Lung microvascular endothelial cell (primary cell): ENCODE measurements around the gene GALNT11. TPM values are rescaled to one million over a fixed set of nuclear protein-coding genes. Genes with fewer than 3 reads are reported as not detected.

Experiments used
- DNase-seq, 2 donors: peaks; one replicate each; pipeline versions ENCODE4 v3.0.0 to v3.0.0-alpha.2; 2010; ENCODE audit warnings: low read depth in 2 of 2
- total RNA-seq: library from RNA; depleted of rRNA; stranded (reverse); fragments of >200 nt; gene quantifications from 2 replicates; pipeline ENCODE4 v1.2.1, GENCODE V29; 2014

GALNT11 gene
- total RNA-seq, 1 donor from 2014 or later = 39.3 TPM

DNA sequence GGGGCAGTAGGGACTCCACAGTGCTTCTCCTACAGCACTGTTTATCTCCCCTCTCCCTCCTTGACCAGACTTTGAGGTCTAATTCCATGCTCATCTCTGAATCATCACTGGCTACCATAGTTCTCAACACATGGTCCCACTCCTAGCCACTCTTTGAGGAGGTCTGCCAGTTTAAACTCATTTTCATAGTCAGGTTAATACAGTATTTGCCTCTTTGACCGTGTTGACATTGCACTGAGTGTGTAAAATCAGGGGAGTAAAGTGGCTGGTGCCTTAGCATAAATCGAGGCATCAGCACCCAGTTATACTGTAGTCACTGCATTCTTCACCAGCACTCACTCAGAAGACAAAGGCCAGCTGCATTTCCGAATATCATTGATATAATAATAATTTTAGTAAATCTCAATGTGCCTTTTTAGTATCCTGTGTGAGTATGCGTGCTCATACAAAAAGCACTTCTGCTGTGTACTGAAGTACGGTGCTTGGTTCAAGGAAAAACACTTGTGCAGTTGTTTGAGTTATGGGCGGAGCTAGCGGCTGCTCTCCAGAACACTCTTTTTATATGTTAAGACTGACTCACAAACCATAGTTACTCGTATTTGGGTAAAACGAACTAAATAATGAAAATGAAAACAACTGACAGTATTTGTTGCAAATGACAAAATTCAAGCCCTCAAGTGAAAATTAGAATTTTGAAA lies 89.7 kb downstream of the GALNT11 start:
- no peak for DNase-seq

DNA sequence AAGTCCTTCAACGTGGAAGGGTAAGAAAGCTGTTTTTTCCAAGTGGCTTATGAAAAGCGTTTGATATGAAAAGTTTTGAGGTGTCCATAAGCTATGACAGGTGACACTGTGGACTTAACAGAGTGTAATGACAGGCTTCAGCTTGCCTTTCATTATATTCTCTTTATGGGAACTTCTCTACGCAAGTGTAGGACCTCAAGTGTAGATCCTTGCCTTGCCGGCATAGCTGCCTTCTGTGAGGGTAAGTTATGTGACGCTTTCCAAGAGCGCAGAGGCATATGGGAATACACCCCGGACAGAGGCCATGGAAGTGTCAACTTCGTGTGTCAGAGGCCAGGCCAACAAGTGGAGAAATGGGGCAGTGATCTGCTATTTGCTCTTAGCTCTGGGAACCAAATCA lies 91.9 kb downstream of the GALNT11 start:
- no peak for DNase-seq

DNA sequence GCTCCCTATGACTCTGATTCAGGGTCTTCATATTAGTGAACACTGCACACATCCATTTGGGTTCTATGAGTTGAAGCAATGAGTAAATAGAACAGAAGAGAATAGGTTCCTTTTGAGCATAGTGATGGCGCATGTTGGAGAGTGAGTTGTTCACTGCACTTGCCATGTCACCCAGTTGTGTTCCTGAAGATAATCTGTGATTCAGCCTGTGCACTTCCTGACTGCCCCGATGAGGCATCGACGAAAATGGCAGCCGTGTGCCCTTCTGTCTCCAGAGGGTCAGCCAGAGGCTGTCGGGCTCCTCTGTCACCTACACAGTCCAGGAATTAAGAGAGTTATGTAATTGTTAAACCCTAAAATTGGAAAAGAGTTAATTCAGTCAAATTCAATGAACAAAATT lies 94.7 kb downstream of the GALNT11 start:
- DNase-seq = peak; percentile 50 to 81

DNA sequence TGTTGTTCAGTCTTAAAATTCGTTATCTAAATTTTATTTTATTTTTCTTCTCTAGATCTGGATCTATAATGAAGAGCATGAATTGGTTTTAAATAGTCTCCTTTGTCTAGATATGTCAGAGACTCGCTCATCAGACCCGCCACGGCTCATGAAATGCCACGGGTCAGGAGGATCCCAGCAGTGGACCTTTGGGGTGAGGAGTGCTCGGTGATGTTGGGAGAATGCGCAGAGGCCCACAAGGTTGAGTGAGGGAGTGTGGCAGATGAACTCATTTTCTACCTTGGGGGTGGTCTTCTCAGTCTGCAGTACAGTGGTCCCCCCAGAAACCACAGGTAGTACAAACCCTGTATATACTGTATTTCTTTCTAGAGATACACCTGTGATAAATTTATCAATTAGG lies 95.3 kb downstream of the GALNT11 start:
- no peak for DNase-seq

DNA sequence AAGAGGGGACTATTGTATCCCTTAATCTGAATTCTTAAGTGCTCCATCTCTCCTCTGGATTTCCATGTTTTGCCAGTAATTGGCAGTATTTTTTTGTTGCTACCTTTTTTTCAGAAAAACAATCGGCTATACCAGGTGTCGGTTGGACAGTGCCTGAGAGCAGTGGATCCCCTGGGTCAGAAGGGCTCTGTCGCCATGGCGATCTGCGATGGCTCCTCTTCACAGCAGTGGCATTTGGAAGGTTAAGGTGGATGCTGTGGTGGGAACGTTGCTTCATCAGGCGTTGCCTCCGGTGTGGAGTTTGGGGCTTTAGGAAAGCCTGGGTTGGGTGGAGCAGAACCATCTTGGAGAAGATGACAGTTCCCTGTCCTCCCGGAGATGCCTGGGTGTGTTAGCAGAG lies 96.0 kb downstream of the GALNT11 start:
- no peak for DNase-seq

DNA sequence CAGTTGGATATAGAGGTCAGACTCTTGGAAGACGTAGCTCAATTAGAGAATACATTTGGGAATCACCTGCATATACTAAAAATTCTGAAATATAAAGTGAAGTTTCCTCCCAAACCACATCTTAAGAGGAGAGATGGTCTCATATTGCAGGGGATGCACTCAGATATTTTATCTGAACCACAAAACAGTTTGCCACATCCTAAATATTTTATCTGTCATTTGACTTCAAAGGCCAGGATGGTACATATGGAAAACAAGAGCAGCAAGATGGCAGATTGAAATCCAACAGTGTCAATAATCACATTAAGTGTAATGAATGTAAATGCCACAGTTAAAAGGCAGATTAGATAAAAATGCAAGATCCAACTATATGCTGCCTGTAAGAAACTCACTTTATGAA lies 97.1 kb downstream of the GALNT11 start:
- DNase-seq = no peak

DNA sequence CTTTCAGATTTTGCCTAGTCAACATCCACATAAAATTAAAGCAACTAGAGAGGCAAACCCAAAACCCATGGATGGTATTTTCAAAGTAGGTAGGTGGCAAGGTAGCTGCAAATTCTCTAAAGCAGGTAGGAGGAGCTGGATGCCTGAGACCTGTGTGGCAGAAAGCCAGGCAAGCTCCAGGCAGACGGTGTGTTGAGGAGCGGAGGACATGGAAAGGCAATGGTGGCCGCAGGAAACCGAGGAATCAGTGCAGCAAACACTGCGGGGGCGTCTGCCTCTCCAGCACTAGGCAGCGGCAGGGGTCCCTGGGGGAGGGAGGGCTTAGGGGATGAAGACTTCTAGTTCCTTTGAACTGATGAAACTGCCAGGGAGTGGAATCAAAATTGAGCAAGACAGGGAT lies 101.3 kb downstream of the GALNT11 start:
- DNase-seq = no peak

DNA sequence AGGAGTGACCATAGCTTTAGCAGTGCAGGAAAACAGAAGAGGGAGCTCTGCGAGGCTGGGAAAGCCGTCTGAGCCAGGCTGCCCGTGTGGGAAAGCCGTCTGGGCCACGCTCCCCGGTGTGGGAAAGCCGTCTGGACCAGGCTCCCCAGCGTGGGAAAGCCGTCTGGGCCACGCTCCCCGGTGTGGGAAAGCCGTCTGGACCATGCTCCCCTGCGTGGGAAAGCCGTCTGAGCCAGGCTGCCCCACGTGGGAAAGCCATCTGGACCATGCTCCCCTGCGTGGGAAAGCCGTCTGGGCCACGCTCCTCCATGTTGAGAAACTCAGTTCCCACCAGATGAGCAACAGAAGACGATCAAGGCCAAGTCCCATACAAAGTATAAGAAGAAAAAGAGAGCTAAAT lies 101.8 kb downstream of the GALNT11 start:
- DNase-seq = no peak

DNA sequence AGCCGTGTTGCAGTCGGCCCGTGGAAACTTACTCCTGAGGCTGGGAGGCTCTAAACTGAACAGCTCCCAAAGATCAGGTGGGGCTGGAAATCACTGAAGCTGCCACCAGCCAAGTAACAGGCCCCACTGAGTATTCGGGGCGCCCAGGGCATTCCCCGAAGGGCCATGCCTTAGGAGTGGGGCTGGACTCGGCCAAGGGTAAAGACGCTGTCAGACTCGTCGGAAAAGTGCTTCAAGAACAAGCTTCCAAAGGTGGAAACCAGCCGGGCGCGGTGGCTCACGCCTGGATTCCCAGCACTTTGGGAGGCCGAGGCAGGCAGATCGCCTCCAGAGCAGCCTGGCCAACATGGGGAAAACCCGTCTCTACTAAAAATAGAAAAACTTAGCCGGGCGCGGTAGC lies 102.8 kb downstream of the GALNT11 start:
- no peak for DNase-seq

DNA sequence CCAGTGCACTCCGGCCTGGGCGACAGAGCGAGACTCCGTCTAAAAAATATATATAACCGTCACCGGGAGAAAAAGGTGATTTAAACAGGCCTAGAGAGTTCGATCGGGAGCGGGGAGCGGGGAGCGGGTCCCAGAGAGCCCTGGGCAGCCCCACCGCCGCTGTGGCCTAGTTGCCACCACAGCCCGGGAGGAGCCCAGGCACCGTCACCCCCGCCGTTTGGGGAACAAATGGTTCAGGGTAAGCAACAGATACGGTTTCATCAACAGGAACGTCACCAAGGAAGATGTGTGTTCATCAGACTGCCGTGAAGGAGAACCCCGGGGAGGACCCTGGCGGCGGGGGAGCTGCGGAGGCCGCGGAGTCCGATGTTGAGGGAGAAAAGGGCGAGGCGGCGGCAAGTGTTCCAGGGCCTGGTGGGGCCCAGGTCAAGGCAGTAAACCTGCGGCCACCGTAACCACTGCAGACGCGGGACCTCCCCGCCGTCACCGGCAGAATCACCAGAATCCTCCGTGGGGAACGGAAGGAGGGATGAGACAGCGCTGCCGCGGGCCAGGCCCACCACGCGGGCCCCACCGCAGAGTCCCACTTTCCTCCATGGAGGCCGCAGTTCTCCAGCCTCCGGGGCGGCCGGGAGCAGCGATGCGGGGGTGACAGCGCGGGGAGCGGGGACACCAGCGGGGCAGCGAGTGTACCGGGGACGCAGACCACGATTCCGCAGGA lies 103.4 kb downstream of the GALNT11 start:
- no peak for DNase-seq

DNA sequence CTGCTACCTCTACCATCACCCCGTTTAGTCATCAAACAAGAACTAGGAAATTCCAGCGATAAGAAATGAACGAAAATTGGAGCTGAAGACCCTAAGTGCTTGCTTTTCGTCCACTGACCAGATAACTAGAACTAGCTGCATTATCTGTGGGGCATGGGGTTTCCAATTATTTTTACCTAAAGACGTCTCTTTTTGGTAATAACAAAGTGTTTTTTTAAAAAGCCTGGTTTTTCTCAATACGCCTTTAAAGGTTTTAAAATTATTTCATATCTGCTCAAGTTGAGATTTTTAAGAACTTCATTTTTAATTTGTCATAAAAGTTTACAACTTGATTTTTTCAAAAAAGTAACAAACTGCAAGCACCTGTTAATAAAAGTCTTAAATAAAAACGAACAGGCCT lies 104.2 kb downstream of the GALNT11 start:
- no peak for DNase-seq

DNA sequence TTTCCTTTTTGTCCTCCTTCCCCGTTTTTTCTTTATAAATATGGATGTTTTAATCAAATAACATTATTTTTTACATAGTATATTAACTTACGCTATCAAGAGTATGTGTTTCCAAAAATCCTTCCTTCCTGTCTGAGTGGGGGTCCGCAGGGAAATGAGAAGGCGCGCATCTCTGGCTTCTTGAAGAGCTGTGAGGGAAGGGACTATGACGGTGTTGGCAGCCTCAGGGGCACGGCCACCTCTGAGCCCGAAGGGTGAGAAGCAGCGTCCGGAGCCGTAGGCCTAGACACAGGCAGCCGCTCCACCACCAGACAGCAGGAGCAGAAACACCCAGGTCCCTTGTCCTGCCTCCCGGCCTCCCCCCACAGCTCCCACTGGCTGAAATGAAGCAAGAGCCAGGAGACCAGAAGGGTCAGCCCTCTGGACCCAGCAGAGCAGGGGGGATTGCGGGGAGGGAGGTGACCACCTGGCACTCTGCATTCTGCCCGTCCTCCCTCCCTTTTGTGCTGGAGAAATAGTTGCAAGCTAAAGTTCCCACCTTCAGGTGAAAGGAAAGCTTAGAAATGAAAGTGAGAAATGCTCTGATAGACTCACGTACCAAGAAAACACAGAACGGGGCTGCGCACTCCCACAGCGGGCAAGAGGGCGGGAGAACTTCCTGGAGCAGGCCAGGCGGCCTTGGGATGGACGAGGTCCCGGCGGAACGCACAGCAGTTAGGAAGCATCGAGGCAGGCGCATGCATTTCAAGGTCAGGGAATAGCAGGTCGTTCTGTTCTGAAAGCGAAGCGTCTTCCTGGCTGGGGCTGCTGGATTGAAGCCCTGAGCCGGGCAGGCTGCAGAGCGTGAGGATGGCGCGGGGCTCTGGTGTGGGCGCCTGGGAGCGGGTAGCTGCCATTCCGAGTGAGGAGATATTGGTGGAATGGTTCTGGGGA lies 105.5 kb downstream of the GALNT11 start:
- DNase-seq = no peak

DNA sequence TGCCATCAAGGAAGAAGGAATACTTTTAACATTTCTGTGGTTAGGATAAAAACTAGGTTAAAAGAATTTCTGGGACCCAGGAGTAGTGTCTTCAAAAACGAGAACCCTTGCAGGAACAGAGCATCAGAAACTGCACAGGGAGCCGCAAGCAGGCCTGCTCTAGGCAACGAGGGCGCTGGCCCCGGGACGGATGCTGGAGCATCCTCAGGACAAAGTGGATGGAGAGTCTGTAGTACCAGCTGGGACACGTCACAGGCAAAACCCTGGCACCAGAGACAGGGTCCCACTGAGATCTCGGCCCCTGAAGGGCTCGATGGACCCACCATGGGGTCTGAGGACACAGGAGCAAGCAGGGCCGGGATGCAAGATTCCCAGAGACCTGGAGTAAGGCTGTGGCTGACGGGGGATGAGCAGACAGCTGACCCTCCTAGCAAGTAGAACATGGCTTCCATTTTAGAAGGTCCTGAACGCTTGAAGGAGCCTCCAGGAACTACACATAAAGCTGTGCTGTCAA lies 106.6 kb downstream of the GALNT11 start:
- no peak for DNase-seq

DNA sequence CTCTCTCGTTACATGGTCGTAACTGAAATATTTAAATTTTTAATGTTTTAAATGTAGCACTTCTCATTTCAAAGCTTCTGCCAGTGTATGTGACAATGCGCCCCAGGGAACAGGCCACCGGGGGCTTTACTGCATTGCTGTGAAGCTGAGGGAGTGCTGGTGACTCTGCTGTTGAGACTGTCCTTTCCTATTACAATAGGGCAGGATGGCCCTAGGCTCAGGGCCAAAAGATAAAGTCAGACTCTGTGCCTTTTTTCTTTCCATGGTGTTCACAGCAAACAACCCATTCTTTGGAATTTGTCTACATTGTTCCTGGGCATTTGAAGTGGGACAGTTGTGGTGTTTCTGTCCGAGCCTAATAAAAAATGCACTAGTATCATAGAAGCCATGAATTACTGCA lies 107.3 kb downstream of the GALNT11 start:
- DNase-seq = peak in 1 of 2 donors; percentile 80

DNA sequence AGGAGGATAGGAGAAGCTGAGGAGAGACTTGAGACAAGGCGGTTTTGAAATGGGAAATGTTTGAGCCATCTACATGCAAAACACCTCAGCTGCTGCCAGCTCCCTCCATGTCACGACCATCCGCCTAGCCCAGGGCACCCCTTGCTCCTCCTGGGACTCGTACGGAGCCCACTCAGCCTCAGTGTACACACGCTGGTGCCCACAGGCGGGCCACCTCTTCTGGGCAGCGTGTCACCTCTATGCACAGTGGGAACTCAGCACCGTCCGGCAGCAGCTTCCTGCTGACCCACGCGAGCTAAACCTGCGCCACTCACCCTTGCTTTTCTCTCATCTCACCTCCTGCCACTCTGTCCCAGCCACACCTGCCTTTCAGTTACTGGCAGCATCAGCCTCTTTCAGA lies 108.3 kb downstream of the GALNT11 start:
- no peak for DNase-seq

DNA sequence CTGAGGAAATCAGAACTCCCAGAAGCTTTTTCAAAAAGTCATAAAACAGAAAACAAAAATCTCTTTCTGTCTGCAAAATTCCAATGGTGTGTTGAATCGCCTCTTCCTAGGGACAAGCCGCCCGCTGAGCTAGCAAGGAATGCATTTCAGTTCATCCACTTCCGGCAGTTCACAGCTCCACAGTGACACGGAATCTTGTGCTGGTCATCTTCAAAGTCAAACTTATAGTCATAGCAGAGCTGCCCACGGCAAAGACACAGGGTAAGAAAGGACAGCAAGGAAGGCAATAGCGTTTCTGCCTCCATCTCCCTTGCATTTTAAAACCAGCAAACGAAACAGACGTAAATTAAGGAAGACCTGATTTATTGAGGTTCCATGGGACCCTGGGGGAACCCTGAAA lies 111.2 kb downstream of the GALNT11 start:
- DNase-seq = no peak

DNA sequence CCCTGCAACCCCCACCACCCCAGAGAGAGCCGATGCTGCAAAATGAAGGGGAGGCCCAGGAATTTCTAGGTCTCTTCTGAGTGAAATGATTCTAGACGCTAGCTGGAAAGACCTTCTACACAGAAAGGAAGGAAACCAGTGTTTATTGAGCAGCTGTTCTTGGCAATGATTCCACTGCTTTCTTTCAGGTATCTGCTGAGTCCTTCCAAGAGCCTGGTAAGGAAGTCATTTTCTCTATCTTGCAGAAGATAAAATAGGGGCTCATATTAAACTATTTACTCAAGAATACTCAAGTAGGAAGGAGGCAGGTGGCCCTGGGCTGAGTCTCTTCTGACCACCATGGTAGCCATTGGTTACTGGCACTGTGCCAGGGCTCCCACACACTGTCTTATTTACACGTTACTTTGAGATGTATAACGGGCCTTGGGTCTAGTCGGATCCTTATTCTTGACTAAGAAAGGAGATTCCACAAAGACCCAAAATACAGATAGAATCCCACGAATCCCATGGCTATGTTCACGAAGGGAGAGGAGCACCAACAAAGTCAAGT lies 112.1 kb downstream of the GALNT11 start:
- DNase-seq = peak in 1 of 2 donors; percentile 69

DNA sequence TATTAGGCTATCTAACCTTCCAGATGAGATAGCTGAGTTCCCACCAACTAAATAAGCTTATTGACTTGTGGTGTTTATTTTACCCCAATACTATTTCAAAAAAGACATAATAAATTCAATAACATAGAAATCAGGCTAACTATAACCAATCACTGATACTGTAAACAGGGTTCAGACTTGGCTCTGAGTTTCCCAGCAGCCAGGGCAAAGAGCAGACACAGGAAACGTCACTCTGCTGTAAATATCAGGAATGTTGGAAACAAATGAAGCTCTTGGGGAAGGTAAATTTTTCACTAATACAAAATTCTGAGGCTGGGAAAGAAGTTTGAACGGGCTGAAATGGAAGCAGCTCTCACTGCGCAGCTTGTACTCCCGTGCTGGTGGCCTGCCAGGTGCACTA lies 114.6 kb downstream of the GALNT11 start:
- peak in 1 of 2 donors; percentile 40 for DNase-seq

DNA sequence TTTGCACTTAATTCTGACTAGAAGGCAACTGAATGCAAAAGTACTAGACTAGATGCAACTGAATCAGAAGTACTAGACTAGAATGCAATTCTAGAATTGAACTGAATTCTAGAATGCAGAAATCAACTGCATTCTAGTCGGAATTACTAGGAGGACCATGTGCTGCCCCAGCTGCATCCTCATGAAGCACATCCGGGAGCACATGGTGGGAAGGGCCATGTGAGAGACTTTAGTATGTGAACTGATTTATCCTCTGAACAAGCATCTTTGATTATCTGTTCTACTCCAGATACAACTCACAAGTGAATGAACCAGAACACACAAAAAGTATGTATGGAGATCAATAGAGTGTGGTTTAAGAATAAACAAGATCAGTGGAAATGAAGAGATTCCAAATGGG lies 115.1 kb downstream of the GALNT11 start:
- no peak for DNase-seq

DNA sequence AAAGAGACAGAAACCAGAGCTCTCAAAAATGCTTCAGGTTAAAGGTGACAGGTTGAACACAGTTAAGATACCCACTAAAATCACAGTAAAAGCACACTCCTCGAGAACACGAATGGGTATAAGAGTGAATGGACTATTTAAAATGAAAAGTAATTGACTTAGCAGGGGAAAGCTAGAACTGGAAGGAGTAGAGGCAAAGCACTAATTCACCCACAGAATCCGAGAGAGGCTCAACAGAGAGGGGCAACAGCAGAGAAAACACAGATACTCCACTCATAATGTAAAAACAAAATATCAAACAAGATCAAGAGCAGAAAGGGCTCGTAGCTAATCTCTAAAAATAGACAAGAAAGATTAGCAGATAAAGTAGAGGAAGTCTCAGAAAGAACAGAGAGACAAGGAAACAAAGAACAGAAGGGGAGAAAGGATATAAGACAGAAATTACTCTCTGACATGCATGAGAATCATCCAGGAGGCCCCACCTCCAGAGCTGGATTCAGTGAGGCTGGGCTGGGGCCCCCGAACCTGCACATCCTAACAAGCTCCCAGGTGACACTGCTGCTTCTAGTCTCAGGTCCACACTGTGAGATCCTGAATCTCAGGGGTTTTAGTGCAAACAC lies 117.6 kb downstream of the GALNT11 start:
- DNase-seq = no peak

DNA sequence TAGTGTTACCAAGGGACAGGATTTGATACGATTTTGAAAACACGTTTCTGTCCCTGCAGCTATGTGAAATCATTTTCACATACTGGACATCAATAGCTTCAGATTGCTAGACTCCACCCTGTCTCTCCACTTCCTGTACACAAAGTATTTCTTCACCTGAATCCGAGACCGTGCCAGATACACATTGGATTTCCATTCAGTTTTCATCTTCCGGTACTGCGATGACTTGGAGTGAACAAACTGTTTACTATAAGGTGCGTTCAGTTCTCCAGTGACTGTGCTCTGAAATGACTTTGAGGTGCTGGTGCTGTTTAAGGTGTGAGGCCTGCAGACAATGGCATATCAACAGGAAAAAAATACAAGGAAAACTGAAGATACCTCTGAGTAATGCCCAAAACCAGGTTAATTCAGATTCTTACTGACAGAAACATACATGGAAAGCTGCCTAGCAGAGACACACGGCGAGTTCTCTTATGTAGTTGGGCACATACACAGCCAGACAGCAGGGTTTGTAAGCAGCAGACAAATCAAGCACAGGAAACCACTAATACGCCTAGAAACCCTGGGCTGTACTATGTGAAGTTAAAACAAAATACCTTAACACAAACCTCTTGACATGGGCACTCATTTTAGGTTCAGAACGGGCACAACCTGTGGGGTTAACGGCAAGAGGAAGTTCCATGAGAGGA lies 119.2 kb downstream of the GALNT11 start:
- DNase-seq = peak in 1 of 2 donors; percentile 38
